K562 treated with DMSO at 1 percent for 12 hours (cell line): ENCODE data around the gene POLR2H. TPM values are rescaled to one million over a fixed set of nuclear protein-coding genes. Genes with fewer than 3 reads are reported as not detected.

Experiments used
- total RNA-seq: library from RNA; unstranded; fragments of 300-600 nt; gene quantifications from 2 replicates; pipeline ENCODE4 v1.2.3, GENCODE V29; 2022; ENCODE audit not compliant: insufficient read depth

Gene POLR2H
- 101 and 109 TPM in 2 replicates for total RNA-seq

GRCh38 chr3:184361532-184361931, at the start of gene POLR2H, which contains the start of gene CLCN2:
POLR2H (plus strand) TSS chr3:184361710; CDS start chr3:184363493, 1,783 bp downstream.
CLCN2 (minus strand) TSS chr3:184361605; CDS start chr3:184361479, 126 bp downstream.

GRCh38 chr3:184314363-184314699, 47.2 kb upstream of the POLR2H start, which contains the start of gene EIF4G1:
EIF4G1 (plus strand) TSS chr3:184314606; CDS start chr3:184315797, 1,191 bp downstream.

GRCh38 chr3:184337399-184337714, 24.2 kb upstream of the POLR2H start, which contains the start of gene FAM131A:
FAM131A (plus strand) TSS chr3:184337600; CDS start chr3:184337631, 31 bp downstream.

GRCh38 chr3:184377882-184378445, 16.5 kb downstream of the POLR2H start, which contains the start of gene THPO:
THPO (minus strand) TSS chr3:184378207; CDS start chr3:184376259, 1,948 bp downstream.

GRCh38 chr3:184379358-184380184, 18.1 kb downstream of the POLR2H start, which contains the start of gene CHRD:
CHRD (plus strand) TSS chr3:184380054; CDS start chr3:184380319, 265 bp downstream.

Other genes with a start within 250 kb of the POLR2H start
- 43.2 and 69.8 TPM in 2 replicates for gene EIF2B5, start 226.4 kb upstream of the POLR2H start, total RNA-seq
- 18.5 and 63.6 TPM in 2 replicates for gene DVL3, start 206.3 kb upstream of the POLR2H start, total RNA-seq
- 473 and 546 TPM in 2 replicates for gene AP2M1, start 186.9 kb upstream of the POLR2H start, total RNA-seq
- gene ABCF3, start 175.5 kb upstream of the POLR2H start, total RNA-seq, result 37.1 and 46.9 TPM in 2 replicates
- gene VWA5B2, start 132.1 kb upstream of the POLR2H start, total RNA-seq, result not detected in 2 replicates
- gene ALG3, start 112.7 kb upstream of the POLR2H start, total RNA-seq, result 64.3 and 90.9 TPM in 2 replicates
- gene EEF1AKMT4, start 112.0 kb upstream of the POLR2H start, total RNA-seq, result 10.6 and 16.2 TPM in 2 replicates
- not detected in 2 replicates for gene CAMK2N2, start 100.2 kb upstream of the POLR2H start, total RNA-seq
- gene ECE2, start 85.7 kb upstream of the POLR2H start, total RNA-seq, result not detected in 2 replicates
- gene PSMD2, start 62.5 kb upstream of the POLR2H start, total RNA-seq, result 273 and 379 TPM in 2 replicates
- 136 and 214 TPM in 2 replicates for gene EIF4G1, start 47.1 kb upstream of the POLR2H start, total RNA-seq
- 15.2 and 18.3 TPM in 2 replicates for gene FAM131A, start 24.1 kb upstream of the POLR2H start, total RNA-seq
- 5.2 and 12.0 TPM in 2 replicates for gene CLCN2, start 105 bp upstream of the POLR2H start, total RNA-seq
- gene THPO, start 16.5 kb downstream of the POLR2H start, total RNA-seq, result 0.62 TPM in 1 of 2 replicates, not detected in the other
- gene CHRD, start 18.3 kb downstream of the POLR2H start, total RNA-seq, result 0.41 and 3.4 TPM in 2 replicates
- not detected in 2 replicates for gene EPHB3, start 200.1 kb downstream of the POLR2H start, total RNA-seq